GM12878 (cell line): ENCODE results near the gene BPIFA1. TPM values are rescaled to one million over a fixed set of nuclear protein-coding genes. Genes with fewer than 3 reads are reported as not detected.

Experiments
- ATAC-seq: fragments of 200-7000 bp; cut with Tn5 transposase; 3 replicates; pipeline ENCODE4 v1.9.1; 2020; ENCODE audit warnings: mild to moderate bottlenecking, moderate library complexity
- BruUV-seq: library from RNA; stranded (reverse); fragments of 400-500 nt; replicated peaks from 2 replicates; lab custom pipeline; 2021; lab: Mats Ljungman, UMichigan
- CTCF ChIA-PET: fragments of 300-600 bp; sonication (Branson Sonifier 250); formaldehyde crosslinking; extraction: SDS; loops from one replicate; lab custom pipeline; 2021; ENCODE audit warnings: inconsistent platforms; lab: Yijun Ruan, JAX
- POLR2A ChIA-PET: fragments of 350-600 bp; formaldehyde crosslinking; extraction: SDS; loops from one replicate; lab custom pipeline; 2021; ENCODE audit warnings: inconsistent platforms; lab: Charles Lee
- RAD21 ChIA-PET: fragments of 300-600 bp; sonication (Branson Sonifier 250); formaldehyde crosslinking; loops from one replicate; lab custom pipeline; 2023; ENCODE audit warnings: antibody characterized with exemption; ENCODE audit not compliant: unreplicated experiment; lab: Charles Lee
- SMC1A ChIA-PET: fragments of 300-600 bp; sonication (Branson Sonifier 250); formaldehyde crosslinking; loops from one replicate; lab custom pipeline; 2023; ENCODE audit not compliant: unreplicated experiment, uncharacterized antibody; lab: Charles Lee
- DNase-seq: peaks from one replicate; pipeline ENCODE4 v3.0.0-alpha.2; 2011; ENCODE audit warnings: low read depth, low spot score
- FAIRE-seq: peaks from 3 replicates; lab custom pipeline; 2011; peaks lifted over from hg19 to GRCh38; lab: Jason Lieb, UNC
- H2AFZ ChIP-seq: 2 replicates; pipeline ENCODE4 v1.6.0; 2011; ENCODE audit warnings: low read depth, low read length, control low read depth; ENCODE audit not compliant: control insufficient read depth
- H3K27ac ChIP-seq: 2 replicates; pipeline ENCODE4 v1.5.1; 2011; ENCODE audit warnings: control low read depth; ENCODE audit not compliant: control insufficient read depth, insufficient read depth
- H3K27me3 ChIP-seq, 2 experiments: replicated peaks in 1 of 2; 2 replicates each; pipeline versions ENCODE4 v1.6.0 to v1.6.1; 2011; ENCODE audit warnings: low read length in 1 of 2; ENCODE audit not compliant: control insufficient read depth in 2 of 2, insufficient read depth in 2 of 2
- H3K36me3 ChIP-seq, 2 experiments: 2 replicates each; pipeline ENCODE4 v1.5.1; 2011; ENCODE audit warnings: low read length in 1 of 2; ENCODE audit not compliant: control insufficient read depth in 2 of 2, insufficient read depth in 2 of 2
- H3K4me1 ChIP-seq: 2 replicates; pipeline ENCODE4 v1.6.1; 2011; ENCODE audit warnings: mild to moderate bottlenecking, low read length, moderate library complexity, mixed read lengths; ENCODE audit not compliant: control insufficient read depth, insufficient read depth
- H3K4me2 ChIP-seq: 2 replicates; pipeline ENCODE4 v1.6.0; 2011; ENCODE audit warnings: control low read depth; ENCODE audit not compliant: control insufficient read depth, insufficient read depth
- H3K4me3 ChIP-seq: fragments of 200-600 bp; sonication (generic); 2 replicates; pipeline ENCODE4 v1.5.1; 2016
- H3K79me2 ChIP-seq: 2 replicates; pipeline ENCODE4 v1.6.0; 2011; ENCODE audit warnings: low read length; ENCODE audit not compliant: control insufficient read depth, insufficient read depth
- H3K9ac ChIP-seq: 2 replicates; pipeline ENCODE4 v1.8.0; 2011; ENCODE audit warnings: low read length, control low read depth, mixed read lengths; ENCODE audit not compliant: control insufficient read depth, insufficient read depth
- H3K9me3 ChIP-seq: replicated peaks from 3 replicates; pipeline ENCODE4 v1.5.1; 2011; ENCODE audit warnings: mild to moderate bottlenecking, low read length; ENCODE audit not compliant: control insufficient read depth, insufficient read depth
- H4K20me1 ChIP-seq: 2 replicates; pipeline ENCODE4 v1.6.0; 2011; ENCODE audit not compliant: control insufficient read depth, insufficient read depth
- BACH1 ChIP-seq: fragments of 450-650 bp; IDR thresholded peaks from 2 replicates; pipeline ENCODE4 v1.6.1; 2017; ENCODE audit warnings: mild to moderate bottlenecking, borderline replicate concordance
- CHD2 ChIP-seq: IDR thresholded peaks from 2 replicates; pipeline ENCODE4 v1.6.1; 2011; ENCODE audit warnings: low read depth, low read length, improper control_type of control experiment, borderline replicate concordance
- CREM ChIP-seq: IDR thresholded peaks from 2 replicates; pipeline ENCODE4 v1.6.1; 2014; ENCODE audit warnings: antibody characterized with exemption, low read depth
- ELK1 ChIP-seq: IDR thresholded peaks from 2 replicates; pipeline ENCODE4 v1.6.1; 2012; ENCODE audit warnings: low read depth, low read length, improper control_type of control experiment
- NFIC ChIP-seq: IDR thresholded peaks from 2 replicates; pipeline ENCODE4 v1.6.1; 2012; ENCODE audit warnings: low read depth, mild to moderate bottlenecking, inconsistent platforms, low read length, moderate library complexity
- NR2C2 ChIP-seq: IDR thresholded peaks from 2 replicates; pipeline ENCODE4 v1.6.1; 2011; ENCODE audit warnings: borderline replicate concordance, low read depth; ENCODE audit not compliant: control insufficient read depth, insufficient read length
- NR2F1 ChIP-seq: fragments of 450-650 bp; conservative IDR thresholded peaks from 2 replicates; pipeline ENCODE4 v1.6.1; 2017; ENCODE audit warnings: mild to moderate bottlenecking
- SIN3A ChIP-seq: IDR thresholded peaks from 2 replicates; pipeline ENCODE4 v1.6.1; 2012; ENCODE audit warnings: low read depth, low read length, improper control_type of control experiment
- STAT1 ChIP-seq: fragments of 450-650 bp; conservative IDR thresholded peaks from 2 replicates; pipeline ENCODE4 v1.6.1; 2014; ENCODE audit warnings: antibody characterized with exemption, mild to moderate bottlenecking
- TCF3 ChIP-seq: IDR thresholded peaks from 2 replicates; pipeline ENCODE4 v1.6.1; 2012; ENCODE audit warnings: low read depth, mild to moderate bottlenecking, low read length, borderline replicate concordance; ENCODE audit not compliant: insufficient read depth
- ZNF24 ChIP-seq: fragments of 450-650 bp; IDR thresholded peaks from 2 replicates; pipeline ENCODE4 v1.6.1; 2017; ENCODE audit warnings: antibody characterized with exemption, mild to moderate bottlenecking
- ZZZ3 ChIP-seq: IDR thresholded peaks from 2 replicates; pipeline ENCODE4 v1.6.1; 2011; ENCODE audit warnings: low read depth; ENCODE audit not compliant: control insufficient read depth, insufficient read length
- WGBS: methylation state at CpG from one replicate; pipeline ENCODE4 v1.1.6; 2016; ENCODE audit warnings: low lambda C conversion rate; ENCODE audit not compliant: insufficient replicate concordance, insufficient coverage; ENCODE audit errors: missing lambda C conversion rate; 5-methylcytosine and 5-hydroxymethylcytosine counted together
- in situ Hi-C: fragments of 300-500 bp; cut with MboI; formaldehyde crosslinking; loops from 9 replicates; pipeline ENCODE4 v1.14.3; 2018; ENCODE audit warnings: mixed read lengths
- intact Hi-C: fragments of 100-400 bp; cut with micrococcal nuclease; formaldehyde crosslinking; loops from one replicate; pipeline ENCODE4 v1.14.2; 2022; ENCODE audit not compliant: unreplicated experiment
- polyA plus RNA-seq, 11 experiments: library from polyadenylated mRNA; depleted of rRNA in 4 of 11; unstranded in 6 of 11; stranded (reverse) in 5 of 11; fragments of >200 nt; fragmentation: Nextera tagmentation in 4 of 11; fragmentation: Illumina TruSeq in 1 of 11; extraction: Ambion mirVana in 4 of 11; extraction: Trizol in 1 of 11; gene quantifications; 1 replicate in 1 of 11; 2 replicates in 10 of 11; pipeline versions ENCODE4 v1.2.1 to v1.2.3, GENCODE V29; 2011 to 2016; ENCODE audit warnings: inconsistent platforms in 2 of 11, missing spikeins in 2 of 11, low read depth in 1 of 11
- total RNA-seq, 4 experiments: library from RNA; depleted of rRNA in 3 of 4; stranded (reverse); fragments of >200 nt in 3 of 4; fragmentation: Illumina TruSeq in 1 of 4; extraction: Trizol in 1 of 4; gene quantifications; 2 replicates each; pipeline versions ENCODE4 v1.2.1 to v1.2.3, GENCODE V29; 2013 to 2021
- TF ChIP-seq, protein P1 (sequence below): fragments of 450-650 bp; IDR thresholded peaks from 2 replicates; pipeline ENCODE4 v1.6.1; 2018; ENCODE audit warnings: mild to moderate bottlenecking, low read depth, moderate library complexity; ENCODE audit not compliant: partially characterized antibody
- TF ChIP-seq, protein P2 (sequence below): IDR thresholded peaks from 2 replicates; pipeline ENCODE4 v1.6.1; 2011; ENCODE audit warnings: low read depth, mild to moderate bottlenecking, low read length, moderate library complexity, borderline replicate concordance; ENCODE audit errors: extremely low read depth

The BPIFA1 gene
- total and polyA plus RNA-seq, 10 of the 15 experiments (the other 5 are each of a cell fraction or from before 2014, with no cell fraction given): not detected

- H3K4me1 ChIP-seq: no peaks in the 10 kb centered on the region
- no peak for TF ChIP-seq ZNF24
- no peak for TF ChIP-seq ELK1
- no peak for TF ChIP-seq ZZZ3
- no peak for TF ChIP-seq CHD2
- ChIA-PET POLR2A (no interaction called here), CTCF (no interaction called here), RAD21 (no interaction called here), SMC1A (no interaction called here)
- H3K4me2 ChIP-seq: no peak within 1 kb of the TSS
- DNase-seq (no peak), FAIRE-seq (no peak), ATAC-seq (no peak)
- intact Hi-C loops (no loop called here), in situ Hi-C loops (no loop called here)
- no peaks in the 10 kb centered on the region for H3K79me2 ChIP-seq
- 0 out of 2 replicates have a peak, but pooled peaks cover 3% of the 10 kb centered on the region for H4K20me1 ChIP-seq
- no peaks in the 10 kb centered on the region for H3K9me3 ChIP-seq
- H3K4me3 ChIP-seq: no peak within 1 kb of the TSS
- no peak within 1 kb of the TSS for H3K27ac ChIP-seq
- peaks cover 0 to 7% of the 10 kb centered on the region in 2 experiments for H3K27me3 ChIP-seq
- no peak within 1 kb of the TSS for H3K9ac ChIP-seq
- WGBS: 0% methylated on average over 2 of the region's 2 CpGs
- BruUV-seq: no TSS peak
- H2AFZ ChIP-seq: no peak within 1 kb of the TSS
- no peaks in the 10 kb centered on the region for H3K36me3 ChIP-seq
These were observed 18.7 kb upstream of the BPIFA1 start, which contains the start of gene BPIFA3 for GRCh38 chr20:33217052-33217451. Gene BPIFA3, plus strand, starts transcription at chr20:33217352. Its CDS starts 185 bp downstream, at chr20:33217537.

GRCh38 chr20:33224399-33224798 lies 11.4 kb upstream of the BPIFA1 start:
- no peak overlapping the region for H2AFZ ChIP-seq
- DNase-seq (no peak), ATAC-seq (no peak), FAIRE-seq (no peak)
- BruUV-seq: no TSS peak
- H3K27me3 ChIP-seq: peaks cover 0 to 3% of the 10 kb centered on the region in 2 experiments; a peak in 2 of 4 replicates
- no peaks in the 10 kb centered on the region for H3K79me2 ChIP-seq
- H3K4me3 ChIP-seq: no peak overlapping the region
- CTCF ChIA-PET: no interaction called here
- no peak overlapping the region for H3K9ac ChIP-seq
- in situ Hi-C loops: no loop called here
- SMC1A ChIA-PET: no interaction called here
- intact Hi-C loops: no loop called here
- POLR2A ChIA-PET: no interaction called here
- H3K27ac ChIP-seq: no peak overlapping the region
- WGBS: 19% methylated on average over 4 of the region's 4 CpGs
- RAD21 ChIA-PET: no interaction called here
- no peaks in the 10 kb centered on the region for H4K20me1 ChIP-seq
- H3K9me3 ChIP-seq: no peaks in the 10 kb centered on the region
- H3K4me2 ChIP-seq: no peak overlapping the region
- H3K36me3 ChIP-seq: no peaks in the 10 kb centered on the region
- no peaks in the 10 kb centered on the region for H3K4me1 ChIP-seq
- TF ChIP-seq NFIC (no peak), CREM (no peak), STAT1 (no peak), NR2F1 (no peak), TCF3 (no peak), NR2C2 (no peak), BACH1 (no peak), SIN3A (no peak)
- TF ChIP-seq, protein P1, sequence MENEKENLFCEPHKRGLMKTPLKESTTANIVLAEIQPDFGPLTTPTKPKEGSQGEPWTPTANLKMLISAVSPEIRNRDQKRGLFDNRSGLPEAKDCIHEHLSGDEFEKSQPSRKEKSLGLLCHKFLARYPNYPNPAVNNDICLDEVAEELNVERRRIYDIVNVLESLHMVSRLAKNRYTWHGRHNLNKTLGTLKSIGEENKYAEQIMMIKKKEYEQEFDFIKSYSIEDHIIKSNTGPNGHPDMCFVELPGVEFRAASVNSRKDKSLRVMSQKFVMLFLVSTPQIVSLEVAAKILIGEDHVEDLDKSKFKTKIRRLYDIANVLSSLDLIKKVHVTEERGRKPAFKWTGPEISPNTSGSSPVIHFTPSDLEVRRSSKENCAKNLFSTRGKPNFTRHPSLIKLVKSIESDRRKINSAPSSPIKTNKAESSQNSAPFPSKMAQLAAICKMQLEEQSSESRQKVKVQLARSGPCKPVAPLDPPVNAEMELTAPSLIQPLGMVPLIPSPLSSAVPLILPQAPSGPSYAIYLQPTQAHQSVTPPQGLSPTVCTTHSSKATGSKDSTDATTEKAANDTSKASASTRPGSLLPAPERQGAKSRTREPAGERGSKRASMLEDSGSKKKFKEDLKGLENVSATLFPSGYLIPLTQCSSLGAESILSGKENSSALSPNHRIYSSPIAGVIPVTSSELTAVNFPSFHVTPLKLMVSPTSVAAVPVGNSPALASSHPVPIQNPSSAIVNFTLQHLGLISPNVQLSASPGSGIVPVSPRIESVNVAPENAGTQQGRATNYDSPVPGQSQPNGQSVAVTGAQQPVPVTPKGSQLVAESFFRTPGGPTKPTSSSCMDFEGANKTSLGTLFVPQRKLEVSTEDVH: no peak
- TF ChIP-seq, protein P2, sequence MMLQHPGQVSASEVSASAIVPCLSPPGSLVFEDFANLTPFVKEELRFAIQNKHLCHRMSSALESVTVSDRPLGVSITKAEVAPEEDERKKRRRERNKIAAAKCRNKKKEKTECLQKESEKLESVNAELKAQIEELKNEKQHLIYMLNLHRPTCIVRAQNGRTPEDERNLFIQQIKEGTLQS: no peak
